G401 (cell line): ENCODE data around the gene UBE3B. TPM values are rescaled to one million over a fixed set of nuclear protein-coding genes. Genes with fewer than 3 reads are reported as not detected.

Experiments used
- DNase-seq: peaks from one replicate; pipeline ENCODE4 v3.0.0-alpha.2; 2015; ENCODE audit warnings: low spot score
- in situ Hi-C: cut with HindIII; loops from 2 replicates; pipeline ENCODE4 v1.10.0; 2016; ENCODE audit warnings: low sequenced_read_pairs, mixed read lengths
- total RNA-seq: library from RNA; depleted of rRNA; stranded (reverse); fragments of >200 nt; shearing (Covaris generic); gene quantifications from 2 replicates; pipeline ENCODE4 v1.2.3, GENCODE V29; 2014

UBE3B gene
- total RNA-seq, 1 experiment from 2014 or later = 20.3 TPM

GRCh38 chr12:109559200-109559505 lies 81.7 kb downstream of the UBE3B start:
- in situ Hi-C loops = no loop called here
- no peak for DNase-seq

DNA sequence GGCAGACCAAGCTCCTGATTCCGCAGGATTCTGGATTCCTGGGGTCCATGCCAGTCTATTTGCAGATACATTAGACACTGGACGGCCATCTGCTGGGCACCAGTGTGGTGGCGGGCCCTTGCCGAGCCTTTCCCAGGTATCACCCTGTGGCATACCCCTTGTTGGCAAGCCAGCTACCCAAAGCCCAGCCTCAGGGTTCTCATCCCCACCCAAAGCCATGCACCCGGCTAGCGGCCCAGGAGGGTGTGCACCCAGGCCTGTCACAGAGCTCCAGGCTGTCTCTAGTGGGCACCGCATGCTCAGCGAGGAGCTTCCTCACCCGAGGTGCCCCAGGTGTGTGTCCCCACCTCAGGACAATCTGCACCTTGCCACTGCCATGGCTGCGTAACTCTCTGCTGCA lies 82.2 kb downstream of the UBE3B start:
- in situ Hi-C loops = no loop called here
- no peak for DNase-seq

DNA sequence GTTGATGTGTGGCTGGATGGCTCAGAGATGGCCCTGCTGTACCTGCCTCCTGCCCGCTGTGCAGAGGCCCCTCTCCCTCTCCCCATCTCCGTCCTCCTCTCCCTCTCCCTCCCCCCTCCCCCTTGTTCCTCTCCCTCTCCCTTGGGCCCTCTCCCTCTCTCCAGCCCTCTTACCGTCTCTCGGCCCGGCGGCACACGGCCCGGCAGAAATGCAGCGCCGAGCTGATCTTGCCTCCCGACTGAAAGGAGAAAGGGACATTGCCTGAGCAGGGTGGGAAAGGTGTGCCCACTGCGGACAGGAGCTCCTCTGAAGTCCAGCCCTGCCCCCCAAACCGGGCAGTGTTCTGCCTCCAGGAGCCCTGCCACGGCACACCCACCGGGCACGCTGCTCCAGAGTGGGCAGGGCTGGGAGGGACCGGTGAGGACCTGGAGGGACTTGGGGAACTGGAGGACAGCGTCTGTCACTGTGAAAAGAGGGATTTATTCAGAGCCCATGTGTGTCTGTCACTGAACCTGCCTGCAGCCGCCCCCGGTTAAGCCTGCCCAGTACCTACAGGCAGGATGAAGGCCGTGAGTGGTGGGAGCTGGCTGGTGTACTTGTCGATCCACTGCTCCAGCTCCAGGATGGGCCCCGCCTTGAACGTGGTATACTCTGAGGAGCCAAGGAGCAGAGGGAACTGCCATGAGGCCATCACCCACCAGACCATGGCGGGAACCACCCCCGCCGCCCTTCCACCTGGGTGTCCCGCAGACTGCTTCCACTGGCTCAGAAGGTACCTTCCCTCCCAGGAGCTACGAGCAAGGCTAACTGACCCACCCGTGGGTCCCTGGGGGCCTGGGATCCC lies 83.7 kb downstream of the UBE3B start:
- DNase-seq = no peak
- in situ Hi-C loops = no loop called here

GRCh38 chr12:109561711-109562030 lies 84.2 kb downstream of the UBE3B start:
- in situ Hi-C loops = no loop called here
- DNase-seq = no peak

- no peak for DNase-seq
- in situ Hi-C loops = no loop called here
Measured at GRCh38 chr12:109562871-109563270, 85.4 kb downstream of the UBE3B start.

DNA sequence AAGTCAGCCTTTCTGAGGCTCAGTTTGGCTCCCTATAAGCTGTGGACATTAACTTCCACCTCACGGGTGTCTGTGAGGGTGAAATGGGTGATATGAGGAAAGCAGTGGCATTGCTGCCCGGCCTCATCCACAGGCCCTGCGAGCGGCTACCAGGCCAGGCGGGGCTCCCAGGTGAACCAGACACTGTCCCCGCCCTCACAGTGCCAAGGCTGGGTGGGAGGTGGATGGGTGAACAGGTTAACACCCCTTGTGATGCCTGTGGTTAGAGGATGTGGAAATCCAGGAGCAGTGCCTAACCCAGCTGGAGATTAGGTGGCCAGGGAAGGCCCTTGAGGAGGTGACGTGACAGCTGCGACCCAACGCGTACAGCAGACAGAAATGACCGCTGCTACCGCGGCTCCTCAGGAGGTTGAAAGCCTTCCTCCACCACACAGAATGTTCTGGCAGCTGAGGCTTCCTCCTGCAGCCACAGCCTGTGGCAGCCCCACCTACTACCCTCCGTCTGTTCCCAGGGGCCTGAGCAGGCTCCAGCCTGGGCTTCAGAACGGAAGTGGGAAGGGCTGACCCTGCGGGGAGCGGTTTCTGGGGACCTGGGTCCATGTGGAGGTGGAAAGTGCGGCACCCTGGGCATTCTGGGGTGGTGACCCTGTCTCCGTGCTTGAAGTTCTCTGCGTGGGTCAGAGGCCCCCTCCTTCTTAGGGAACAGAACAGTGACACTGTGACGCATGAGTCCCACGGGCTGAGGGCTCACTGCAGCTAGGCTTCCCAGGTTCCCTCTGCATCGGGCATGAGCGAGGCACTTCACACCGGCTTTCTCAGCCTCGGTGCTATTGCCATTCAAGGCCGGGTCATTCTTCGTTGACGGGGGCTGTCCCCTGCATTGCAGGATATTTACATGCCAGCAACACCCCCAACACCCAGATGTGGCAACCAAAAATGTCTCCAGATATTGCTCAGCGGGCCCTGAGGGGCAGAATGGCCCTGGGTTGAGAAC lies 86.2 kb downstream of the UBE3B start:
- DNase-seq = no peak
- in situ Hi-C loops = no loop called here

DNA sequence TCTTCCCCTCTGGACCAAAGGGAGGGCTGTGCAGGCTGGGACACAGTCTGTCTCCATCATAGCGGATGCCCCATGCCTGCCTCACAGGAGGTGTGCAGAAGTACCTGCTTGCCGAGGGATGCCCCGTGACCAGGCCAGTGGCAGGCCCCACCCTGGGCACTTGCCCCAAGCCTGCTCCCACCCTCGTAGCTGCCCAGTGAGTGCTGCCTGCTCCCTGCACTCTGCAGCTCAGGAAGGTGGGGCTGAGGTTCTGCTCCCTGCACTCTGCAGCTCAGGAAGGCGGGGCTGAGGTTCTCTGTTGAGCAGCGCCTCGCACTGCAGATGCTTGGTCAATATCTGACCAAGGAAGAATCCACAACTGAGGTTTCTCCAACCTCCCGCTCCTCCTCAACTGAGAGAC lies 89.0 kb downstream of the UBE3B start:
- in situ Hi-C loops = no loop called here
- no peak for DNase-seq

DNA sequence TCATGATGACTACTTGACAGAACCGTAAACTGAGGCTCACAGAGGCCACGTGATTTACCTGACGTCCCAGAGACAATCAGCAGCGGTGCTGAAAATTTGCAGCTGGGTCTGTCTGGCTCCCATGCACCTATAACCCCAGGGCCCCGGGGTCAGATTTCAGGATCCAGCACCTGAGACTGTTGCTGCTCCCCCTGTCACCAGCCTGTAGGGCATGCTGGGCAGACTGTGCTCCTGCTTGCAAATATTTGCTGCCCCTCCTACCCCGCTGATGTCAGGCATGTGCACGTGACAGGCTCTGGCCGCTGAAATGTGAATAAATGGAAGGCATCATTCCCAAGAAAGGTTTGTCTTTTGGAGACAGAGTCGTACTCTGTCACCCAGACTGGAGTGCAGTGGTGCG lies 89.9 kb downstream of the UBE3B start:
- in situ Hi-C loops = no loop called here
- no peak for DNase-seq

- in situ Hi-C loops = no loop called here
- peak; percentile 28 for DNase-seq
Measured at GRCh38 chr12:109567967-109568366, 90.5 kb downstream of the UBE3B start.

GRCh38 chr12:109568486-109568885 lies 91.1 kb downstream of the UBE3B start:
- in situ Hi-C loops = no loop called here
- no peak for DNase-seq

- DNase-seq = no peak
- in situ Hi-C loops = no loop called here
Measured at GRCh38 chr12:109571773-109572505, 94.5 kb downstream of the UBE3B start.

- in situ Hi-C loops = no loop called here
- no peak for DNase-seq
Measured at GRCh38 chr12:109572506-109572845, 95.0 kb downstream of the UBE3B start.

- in situ Hi-C loops = no loop called here
Measured at GRCh38 chr12:109573029-109573913, 95.8 kb downstream of the UBE3B start, which contains the start of the genes MMAB and MVK. MMAB (minus strand) TSS chr12:109573504; CDS start chr12:109573480, 24 bp downstream. MVK (plus strand) TSS chr12:109573794; CDS start chr12:109574823, 1,029 bp downstream.

DNA sequence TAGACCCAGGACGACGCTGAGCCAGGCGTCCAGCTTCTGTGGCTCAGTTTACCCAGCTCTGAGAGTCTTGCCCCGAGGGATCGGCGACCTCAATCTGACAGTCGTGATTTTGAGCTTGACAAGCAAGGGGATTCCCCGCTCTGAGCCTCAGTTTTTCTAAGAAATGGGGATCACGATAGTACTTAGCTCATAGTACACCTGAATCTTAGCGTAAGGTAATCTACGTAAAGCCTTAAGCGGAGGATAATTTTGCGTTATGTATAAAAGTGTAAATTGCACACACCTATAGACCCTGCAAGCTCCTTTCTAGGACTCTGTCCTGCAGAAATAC lies 96.4 kb downstream of the UBE3B start:
- DNase-seq = no peak
- in situ Hi-C loops = no loop called here

More at GRCh38 chr12:109573029-109573913, 95.8 kb downstream of the UBE3B start, which contains the start of the genes MMAB and MVK:
- DNase-seq = peak; percentile 100

DNA sequence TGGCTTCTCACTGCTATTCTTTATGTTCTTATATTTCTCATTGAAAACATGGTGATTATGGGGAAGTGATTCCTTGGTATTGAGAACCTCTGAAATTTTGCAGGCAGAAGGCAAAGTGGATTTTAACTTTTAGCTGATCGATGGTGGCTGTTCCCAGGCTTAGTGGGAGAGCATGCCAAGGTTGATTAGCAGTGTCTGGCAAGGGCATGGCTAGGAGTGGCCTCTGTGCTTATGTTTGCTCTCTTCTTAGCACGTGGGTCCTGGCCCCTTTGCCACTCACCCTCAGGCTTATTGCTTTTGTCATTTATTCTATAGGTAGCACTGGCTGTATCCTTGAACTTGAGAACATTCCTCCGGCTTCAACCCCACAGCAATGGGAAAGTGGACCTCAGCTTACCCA lies 98.2 kb downstream of the UBE3B start:
- in situ Hi-C loops = no loop called here

GRCh38 chr12:109577311-109577710 lies 99.9 kb downstream of the UBE3B start:
- in situ Hi-C loops = no loop called here
- no peak for DNase-seq

More for the DNA sequence above, 98.2 kb downstream of the UBE3B start:
- no peak for DNase-seq

GRCh38 chr12:109578330-109578927 lies 101.0 kb downstream of the UBE3B start:
- in situ Hi-C loops = no loop called here
- DNase-seq = no peak

DNA sequence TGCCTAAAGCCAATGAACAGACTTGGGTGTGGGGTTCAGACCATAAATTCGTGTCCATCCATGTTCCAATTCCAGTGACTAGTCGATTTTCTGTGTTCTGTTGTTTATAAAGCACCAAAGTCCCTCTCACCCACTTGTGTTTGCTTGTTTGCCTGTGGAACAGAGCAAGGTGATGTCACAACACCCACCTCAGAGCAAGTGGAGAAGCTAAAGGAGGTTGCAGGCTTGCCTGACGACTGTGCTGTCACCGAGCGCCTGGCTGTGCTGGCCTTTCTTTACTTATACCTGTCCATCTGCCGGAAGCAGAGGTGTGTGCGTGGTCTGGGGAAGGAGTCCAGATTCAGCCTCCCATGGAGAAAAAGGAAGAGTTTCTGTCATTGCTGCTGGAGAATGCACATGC lies 102.2 kb downstream of the UBE3B start:
- no peak for DNase-seq
- in situ Hi-C loops = no loop called here
